Activated T-cell treated with anti-CD3 and anti-CD28 coated beads, Interleukin-2, amount 50 U/mL, for 72 hours (primary cell): ENCODE results near the gene ARHGEF11. TPM values are rescaled to one million over a fixed set of nuclear protein-coding genes. Genes with fewer than 3 reads are reported as not detected.

ENCODE experiments used
- ATAC-seq, 2 donors: fragments of 150-1000 bp; cut with Tn5 transposase; replicated peaks in 1 of 2; 2 replicates each; pipeline ENCODE4 v1.10.0; 2021; ENCODE audit warnings: moderate library complexity in 2 of 2, mild to moderate bottlenecking in 1 of 2
- DNase-seq, 2 donors: peaks; one replicate each; pipeline ENCODE4 v3.0.0; 2021 to 2022; ENCODE audit warnings: mixed read lengths in 1 of 2
- H3K27ac Mint-ChIP-seq: one replicate; pipeline ENCODE4 v1.8.0; 2022; ENCODE audit warnings: mild to moderate bottlenecking, moderate library complexity, mixed read lengths
- H3K27me3 Mint-ChIP-seq: one replicate; pipeline ENCODE4 v1.8.0; 2022; ENCODE audit warnings: low read depth, mixed read lengths
- H3K36me3 Mint-ChIP-seq, 2 donors: one replicate each; pipeline ENCODE4 v1.8.0; 2022; ENCODE audit warnings: mixed read lengths in 2 of 2, mild to moderate bottlenecking in 1 of 2; ENCODE audit not compliant: insufficient read depth in 2 of 2
- H3K4me1 Mint-ChIP-seq: one replicate; pipeline ENCODE4 v1.8.0; 2022; ENCODE audit warnings: low read depth, mixed read lengths
- H3K4me3 Mint-ChIP-seq, 2 donors: one replicate each; pipeline ENCODE4 v1.8.0; 2022; ENCODE audit warnings: mild to moderate bottlenecking in 2 of 2, mixed read lengths in 2 of 2, moderate library complexity in 2 of 2
- H3K9me3 Mint-ChIP-seq, 2 donors: one replicate each; pipeline ENCODE4 v1.8.0; 2022; ENCODE audit warnings: mixed read lengths in 2 of 2
- total RNA-seq, 2 donors: library from RNA; stranded (reverse); gene quantifications; one replicate each; pipeline ENCODE4 v1.2.3, GENCODE V29; 2022

The ARHGEF11 gene
- total RNA-seq, 2 donors from 2014 or later, result 4.0 to 5.2 TPM

DNA sequence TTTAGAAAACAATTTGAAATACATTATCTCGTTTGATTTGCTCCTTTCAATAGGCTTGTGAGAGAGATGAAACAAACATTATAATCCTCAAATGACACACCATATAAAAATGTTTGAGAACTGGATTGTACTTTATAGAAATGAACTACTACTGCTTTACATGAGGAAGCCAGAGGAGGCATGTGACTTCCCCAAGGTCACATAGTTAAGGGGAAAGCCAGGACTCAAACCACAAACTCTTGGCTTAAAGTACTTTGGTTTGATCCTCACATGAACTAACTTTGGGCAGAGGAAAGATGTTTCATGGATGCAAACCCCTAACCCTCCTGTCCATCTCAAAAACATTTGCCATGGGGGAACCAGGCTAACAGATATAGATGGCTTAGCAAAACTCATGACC, 4.7 kb downstream of the ARHGEF11 start:
- Mint-ChIP-seq H3K4me1 (peaks cover 7% of the 10 kb centered on the region), H3K9me3 (no peaks in the 10 kb centered on the region), H3K36me3 (no peaks in the 10 kb centered on the region), H3K4me3 (no peak overlapping the region), H3K27ac (no peak overlapping the region), H3K27me3 (peaks cover 70% of the 10 kb centered on the region)
- DNase-seq (no peak), ATAC-seq (no peak)

DNA sequence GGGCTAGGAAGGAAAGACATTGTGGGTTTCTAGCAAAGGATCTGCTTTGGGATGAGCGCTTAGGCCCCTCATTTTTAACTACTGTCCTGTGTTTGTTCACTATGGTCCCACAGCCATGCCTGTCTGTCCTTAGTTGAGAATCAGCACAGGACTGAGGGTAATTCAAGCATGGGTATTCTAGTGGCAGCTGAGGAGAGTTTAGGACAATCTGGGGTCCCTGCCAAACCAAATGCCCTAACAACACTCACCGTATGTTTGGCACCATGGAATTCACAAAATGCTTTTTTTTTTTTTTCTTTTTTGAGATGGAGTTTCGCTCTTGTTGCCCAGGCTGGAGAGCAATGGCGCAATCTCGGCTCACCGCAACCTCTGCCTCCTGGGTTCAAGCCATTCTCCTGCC, 10.4 kb downstream of the ARHGEF11 start:
- no peak overlapping the region for H3K27ac Mint-ChIP-seq
- peaks cover 36% of the 10 kb centered on the region for H3K27me3 Mint-ChIP-seq
- DNase-seq (no peak), ATAC-seq (no peak)
- no peaks in the 10 kb centered on the region for H3K4me1 Mint-ChIP-seq
- no peak overlapping the region for H3K4me3 Mint-ChIP-seq
- no peaks in the 10 kb centered on the region for H3K9me3 Mint-ChIP-seq
- no peaks in the 10 kb centered on the region for H3K36me3 Mint-ChIP-seq

DNA sequence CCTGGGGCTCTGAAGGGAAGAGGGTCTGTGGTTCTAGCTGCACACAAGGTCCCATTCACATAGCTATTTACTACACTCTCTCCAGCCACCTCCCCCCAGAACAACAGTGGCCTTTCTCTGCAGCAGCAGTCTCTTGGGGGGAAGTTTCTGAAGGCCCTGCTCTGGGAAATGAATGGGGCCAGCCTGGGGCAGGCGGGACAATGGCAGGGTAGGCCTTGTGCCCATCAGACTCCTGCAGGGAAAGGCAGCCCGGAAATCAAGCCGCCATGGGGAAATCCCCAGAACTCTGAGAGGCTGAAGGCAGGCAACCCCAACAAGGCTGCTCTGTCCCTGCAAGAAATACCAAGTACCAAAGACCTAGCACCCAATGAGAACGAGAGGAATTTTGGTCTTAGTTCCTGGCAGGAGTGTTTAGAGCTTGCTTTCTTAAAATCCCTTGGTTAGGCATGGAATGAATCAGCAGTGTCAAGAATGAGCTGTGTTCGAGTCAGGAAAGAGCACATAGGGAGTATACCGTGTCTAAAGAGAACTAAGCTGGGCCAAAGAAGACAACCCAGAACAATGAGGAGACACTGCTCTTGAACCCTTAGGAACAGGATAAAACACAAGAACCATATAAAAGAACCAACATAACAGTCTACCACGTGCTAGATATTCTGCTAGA, 11.3 kb downstream of the ARHGEF11 start:
- Mint-ChIP-seq H3K27ac (no peak overlapping the region), H3K27me3 (peaks cover 27% of the 10 kb centered on the region), H3K9me3 (no peaks in the 10 kb centered on the region), H3K4me3 (no peak overlapping the region), H3K36me3 (no peaks in the 10 kb centered on the region), H3K4me1 (no peaks in the 10 kb centered on the region)
- ATAC-seq (no peak), DNase-seq (no peak)

DNA sequence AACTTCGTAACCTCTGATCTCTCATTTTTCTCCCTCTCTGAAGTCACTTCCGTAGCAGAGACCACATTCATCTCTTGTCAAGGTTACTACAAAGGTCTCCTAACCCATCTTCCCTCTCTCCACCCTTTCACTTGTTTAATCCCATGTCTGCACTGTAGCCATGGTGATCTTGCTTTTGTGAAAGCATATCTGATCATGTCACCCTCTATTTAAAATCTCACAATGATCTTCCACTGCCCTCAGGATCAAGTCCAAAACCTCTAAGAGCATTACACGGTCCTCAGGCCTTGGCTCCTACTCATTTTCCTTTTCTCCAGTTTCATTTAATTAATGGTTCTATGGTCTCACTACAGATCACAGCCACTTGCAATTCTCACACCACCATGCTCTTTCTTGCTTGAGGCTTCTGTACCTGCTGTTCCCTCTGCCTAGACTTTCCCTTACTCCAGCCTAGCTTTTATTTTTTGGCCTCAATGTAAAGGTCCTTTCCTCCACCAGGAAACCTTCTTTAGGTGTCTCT, 12.1 kb downstream of the ARHGEF11 start:
- Mint-ChIP-seq H3K27me3 (peaks cover 20% of the 10 kb centered on the region), H3K4me3 (no peak overlapping the region), H3K4me1 (no peaks in the 10 kb centered on the region), H3K27ac (no peak overlapping the region), H3K36me3 (no peaks in the 10 kb centered on the region), H3K9me3 (no peaks in the 10 kb centered on the region)
- no peak for DNase-seq
- no peak for ATAC-seq

DNA sequence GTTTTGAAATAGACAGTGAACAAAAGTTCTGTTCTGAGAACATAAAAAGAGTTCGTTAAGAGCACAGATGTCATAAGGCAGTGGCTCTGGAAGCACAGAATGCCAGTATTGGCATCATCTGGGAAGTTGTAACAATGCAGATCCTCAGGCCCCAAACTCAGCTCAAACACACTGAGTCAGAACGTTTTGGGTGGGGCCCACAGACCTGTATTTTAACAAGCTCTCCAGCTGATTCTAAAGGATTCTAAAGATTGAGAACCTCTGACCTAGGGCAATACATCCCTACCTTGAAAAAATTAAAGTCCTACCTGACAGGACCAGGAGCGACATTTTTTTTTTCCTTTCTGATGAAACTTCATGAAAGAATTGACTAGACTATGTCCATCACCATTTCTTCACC, 13.2 kb downstream of the ARHGEF11 start:
- peaks cover 16% of the 10 kb centered on the region for H3K27me3 Mint-ChIP-seq
- no peak for ATAC-seq
- no peak overlapping the region for H3K4me3 Mint-ChIP-seq
- H3K4me1 Mint-ChIP-seq, result no peaks in the 10 kb centered on the region
- no peaks in the 10 kb centered on the region for H3K9me3 Mint-ChIP-seq
- no peaks in the 10 kb centered on the region for H3K36me3 Mint-ChIP-seq
- no peak overlapping the region for H3K27ac Mint-ChIP-seq
- no peak for DNase-seq

DNA sequence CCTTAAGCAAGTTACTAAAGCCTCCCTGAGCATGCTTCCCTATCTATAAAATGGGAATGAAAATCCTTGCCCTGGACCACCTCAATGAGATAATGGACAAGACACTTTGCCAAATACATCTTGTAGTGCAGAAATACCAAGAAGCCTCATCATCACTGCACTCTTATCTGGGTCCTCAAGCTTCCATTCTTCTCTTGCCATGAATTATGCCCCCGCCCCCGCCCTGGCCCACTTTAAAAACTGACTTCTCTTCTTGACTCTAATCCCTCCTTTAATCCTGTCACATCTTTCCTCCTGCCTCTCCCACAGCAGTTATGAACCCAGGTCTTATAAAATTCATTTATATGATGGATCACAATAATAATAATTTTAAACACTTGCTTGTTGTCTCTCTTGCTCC, 14.8 kb downstream of the ARHGEF11 start:
- Mint-ChIP-seq H3K27ac (no peak overlapping the region), H3K36me3 (no peaks in the 10 kb centered on the region), H3K9me3 (no peaks in the 10 kb centered on the region), H3K4me1 (no peaks in the 10 kb centered on the region), H3K27me3 (peaks cover 14% of the 10 kb centered on the region), H3K4me3 (no peak overlapping the region)
- no peak for DNase-seq
- no peak for ATAC-seq

DNA sequence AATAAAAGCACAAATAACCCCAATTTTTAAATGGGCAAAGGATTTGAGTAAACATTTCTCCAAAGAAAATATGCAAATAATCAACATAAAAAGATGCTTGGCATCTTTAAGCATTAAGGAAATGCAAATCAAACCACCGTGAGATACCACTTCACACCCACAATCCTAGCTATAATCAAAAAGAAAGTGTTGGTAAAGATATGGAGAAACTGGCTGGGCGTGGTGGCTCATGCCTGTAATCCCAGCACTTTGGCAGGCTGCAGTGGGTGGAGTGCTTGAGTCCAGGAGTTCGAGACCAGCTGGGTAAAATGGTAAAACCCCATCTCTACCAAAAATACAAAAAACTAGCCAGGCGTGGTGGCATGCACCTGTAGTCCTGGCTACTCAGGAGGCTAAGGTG, 16.9 kb downstream of the ARHGEF11 start:
- Mint-ChIP-seq H3K9me3 (no peaks in the 10 kb centered on the region), H3K4me3 (no peak overlapping the region), H3K4me1 (no peaks in the 10 kb centered on the region), H3K36me3 (no peaks in the 10 kb centered on the region), H3K27me3 (peaks cover 17% of the 10 kb centered on the region), H3K27ac (no peak overlapping the region)
- ATAC-seq, result no peak
- no peak for DNase-seq

DNA sequence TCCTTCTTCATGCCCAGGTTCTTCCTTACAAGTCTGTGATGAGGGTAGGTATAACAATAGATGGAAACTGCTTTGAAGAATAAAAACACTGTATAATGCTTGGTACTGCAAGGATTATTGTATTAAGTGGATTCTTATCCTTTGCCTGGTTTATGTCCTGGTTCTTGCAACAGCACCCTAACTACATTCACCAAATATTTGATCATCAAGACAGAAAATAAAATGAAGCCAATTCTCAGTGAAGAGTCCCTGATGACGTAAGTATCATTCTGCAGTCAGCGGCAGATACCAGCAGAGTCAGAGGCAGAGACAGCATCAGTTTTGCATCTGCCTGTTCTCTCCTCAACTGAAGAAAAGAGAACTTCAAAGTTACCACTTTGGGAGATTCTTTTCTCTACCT, 19.7 kb downstream of the ARHGEF11 start:
- Mint-ChIP-seq H3K27ac (no peak overlapping the region), H3K9me3 (peaks cover 0 to 6% of the 10 kb centered on the region in 2 donors), H3K4me3 (no peak overlapping the region), H3K36me3 (peaks cover 0 to 2% of the 10 kb centered on the region in 2 donors), H3K27me3 (peaks cover 9% of the 10 kb centered on the region), H3K4me1 (no peaks in the 10 kb centered on the region)
- ATAC-seq (no peak), DNase-seq (no peak)

DNA sequence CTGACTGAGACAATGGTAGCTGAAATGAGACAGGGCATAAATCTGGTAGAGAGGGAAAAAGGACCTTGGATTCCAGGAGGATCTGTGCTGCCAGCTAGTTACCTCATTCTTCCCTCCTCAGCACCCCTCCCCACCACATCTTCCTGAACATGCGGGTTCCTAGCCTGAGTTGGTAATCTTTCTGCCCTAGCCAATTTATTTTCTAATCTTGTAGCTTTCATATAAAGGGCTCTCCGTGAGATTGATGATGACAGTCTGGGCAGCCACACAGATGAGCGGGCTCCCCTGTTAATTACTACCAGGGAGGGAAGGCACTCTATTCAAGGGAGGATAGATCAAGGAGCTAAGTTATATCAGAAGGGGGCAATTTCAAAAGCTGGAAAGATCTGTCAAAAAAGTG, 20.2 kb downstream of the ARHGEF11 start:
- Mint-ChIP-seq H3K27me3 (peaks cover 14% of the 10 kb centered on the region), H3K9me3 (peaks cover 0 to 7% of the 10 kb centered on the region in 2 donors), H3K27ac (no peak overlapping the region), H3K36me3 (peaks cover 0 to 2% of the 10 kb centered on the region in 2 donors), H3K4me1 (no peaks in the 10 kb centered on the region), H3K4me3 (no peak overlapping the region)
- DNase-seq (no peak), ATAC-seq (no peak)

DNA sequence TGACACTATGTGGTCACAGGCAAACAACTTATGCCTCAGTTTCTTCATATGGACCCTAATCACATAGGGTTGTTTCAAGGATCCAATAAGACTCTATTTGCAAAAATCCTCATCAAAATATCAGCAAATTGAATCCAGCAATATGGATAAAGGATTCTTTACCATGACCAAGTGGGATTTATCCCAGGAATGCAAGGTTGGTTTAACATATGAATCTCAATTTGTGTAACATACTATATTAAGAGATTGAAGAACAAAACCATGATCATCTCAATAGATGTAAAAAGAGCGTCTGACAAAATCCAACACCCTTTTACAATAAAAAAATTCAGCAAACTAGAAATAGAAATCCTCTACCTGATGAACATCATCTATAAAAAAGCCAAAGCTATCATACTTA, 23.9 kb downstream of the ARHGEF11 start:
- peaks cover 4 to 10% of the 10 kb centered on the region in 2 donors for H3K9me3 Mint-ChIP-seq
- DNase-seq, result no peak
- H3K27me3 Mint-ChIP-seq, result peaks cover 33% of the 10 kb centered on the region
- no peak overlapping the region for H3K4me3 Mint-ChIP-seq
- peaks cover 2 to 9% of the 10 kb centered on the region in 2 donors for H3K36me3 Mint-ChIP-seq
- no peak for ATAC-seq
- H3K4me1 Mint-ChIP-seq, result no peaks in the 10 kb centered on the region
- no peak overlapping the region for H3K27ac Mint-ChIP-seq

DNA sequence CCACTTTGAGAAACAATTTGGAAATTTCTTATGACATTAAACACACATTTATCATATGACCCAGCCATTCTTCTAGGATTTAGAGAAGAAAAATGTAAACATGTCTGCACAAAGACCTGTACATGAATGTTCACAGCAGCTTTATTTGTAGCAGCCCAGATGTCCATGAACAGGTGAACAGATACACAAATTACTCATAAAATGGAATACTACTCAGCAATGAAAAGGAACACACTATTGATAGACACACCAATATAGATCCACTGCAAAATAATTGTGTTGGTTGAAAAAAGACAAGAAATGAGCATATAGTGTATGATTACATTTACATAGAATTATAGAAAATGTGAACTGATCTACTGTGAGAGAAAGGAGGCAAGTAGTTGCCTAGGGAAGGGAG, 26.1 kb downstream of the ARHGEF11 start:
- peaks cover 28% of the 10 kb centered on the region for H3K27me3 Mint-ChIP-seq
- no peak overlapping the region for H3K27ac Mint-ChIP-seq
- no peaks in the 10 kb centered on the region for H3K4me1 Mint-ChIP-seq
- DNase-seq (no peak), ATAC-seq (no peak)
- no peak overlapping the region for H3K4me3 Mint-ChIP-seq
- peaks cover 4 to 10% of the 10 kb centered on the region in 2 donors for H3K9me3 Mint-ChIP-seq
- H3K36me3 Mint-ChIP-seq, result peaks cover 2 to 9% of the 10 kb centered on the region in 2 donors

DNA sequence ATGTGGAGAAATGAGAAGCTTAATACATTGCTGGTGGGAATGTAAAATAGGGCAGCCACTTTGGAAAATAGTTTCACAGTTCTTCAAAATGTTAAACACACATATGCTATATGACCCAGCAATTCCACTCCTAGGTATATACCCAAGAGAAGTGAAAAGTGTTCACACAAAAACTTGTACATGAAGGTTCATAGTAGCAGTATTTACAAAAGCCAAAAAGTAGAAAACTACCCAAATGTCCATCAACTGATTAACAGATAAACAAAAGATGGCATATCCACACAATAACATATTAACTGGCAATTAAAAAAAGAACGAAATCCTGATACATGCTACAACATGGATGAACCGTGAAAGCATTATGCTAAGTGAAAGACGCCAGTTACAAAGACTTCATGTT, 33.7 kb downstream of the ARHGEF11 start:
- H3K9me3 Mint-ChIP-seq, result no peaks in the 10 kb centered on the region
- H3K27me3 Mint-ChIP-seq, result peaks cover 19% of the 10 kb centered on the region
- DNase-seq, result no peak
- H3K36me3 Mint-ChIP-seq, result no peaks in the 10 kb centered on the region
- H3K27ac Mint-ChIP-seq, result no peak overlapping the region
- H3K4me1 Mint-ChIP-seq, result no peaks in the 10 kb centered on the region
- ATAC-seq, result no peak
- no peak overlapping the region for H3K4me3 Mint-ChIP-seq

DNA sequence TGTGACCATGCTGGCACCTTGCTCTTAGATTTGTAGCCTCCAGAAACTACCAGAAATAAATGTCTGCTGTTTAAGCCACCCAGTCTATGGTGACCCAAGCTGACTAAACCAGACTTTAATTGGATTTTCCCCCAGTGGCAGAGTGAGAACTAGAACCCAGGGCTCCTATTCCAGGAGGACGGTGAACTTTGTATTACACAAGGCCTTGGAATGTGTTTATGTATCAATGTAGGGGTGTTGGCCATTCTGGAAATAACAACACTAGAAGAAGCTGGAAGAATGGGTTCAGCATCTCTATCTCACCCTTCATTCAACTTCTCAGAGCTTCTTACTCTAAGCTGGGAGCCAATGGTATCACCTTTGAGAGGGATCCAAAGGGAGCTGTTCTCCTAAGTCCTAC, 37.0 kb downstream of the ARHGEF11 start:
- no peak overlapping the region for H3K4me3 Mint-ChIP-seq
- H3K9me3 Mint-ChIP-seq, result no peaks in the 10 kb centered on the region
- no peaks in the 10 kb centered on the region for H3K4me1 Mint-ChIP-seq
- no peak for ATAC-seq
- no peaks in the 10 kb centered on the region for H3K36me3 Mint-ChIP-seq
- H3K27me3 Mint-ChIP-seq, result peaks cover 34% of the 10 kb centered on the region
- no peak for DNase-seq
- no peak overlapping the region for H3K27ac Mint-ChIP-seq

DNA sequence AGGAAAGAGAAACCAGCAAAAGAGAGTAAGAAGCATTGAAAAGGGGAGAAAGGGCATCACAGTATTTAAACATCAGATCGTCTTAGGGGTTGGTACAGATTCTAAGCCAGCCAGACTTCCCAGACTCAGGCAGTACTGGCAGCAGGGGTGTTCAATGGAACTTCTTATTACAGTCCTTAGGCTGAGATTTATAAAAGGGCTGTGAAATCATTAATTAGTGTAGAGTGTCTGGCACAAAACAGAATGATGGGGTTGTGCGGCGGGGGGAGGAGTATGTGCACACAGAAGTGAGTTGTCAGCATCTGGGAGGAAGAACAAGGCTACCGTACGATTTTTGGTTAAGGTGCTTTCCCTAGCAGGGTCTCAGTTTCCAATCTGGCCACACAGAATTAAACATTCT, 38.2 kb downstream of the ARHGEF11 start:
- ATAC-seq, result no peak
- H3K27me3 Mint-ChIP-seq, result peaks cover 34% of the 10 kb centered on the region

More for the DNA sequence above, 38.2 kb downstream of the ARHGEF11 start:
- H3K27ac Mint-ChIP-seq, result no peak overlapping the region
- no peaks in the 10 kb centered on the region for H3K36me3 Mint-ChIP-seq
- H3K9me3 Mint-ChIP-seq, result no peaks in the 10 kb centered on the region
- H3K4me3 Mint-ChIP-seq, result no peak overlapping the region
- DNase-seq, result no peak
- H3K4me1 Mint-ChIP-seq, result no peaks in the 10 kb centered on the region
